Ishikawa (cell line): ENCODE data around the gene BTBD2.

Experiments used
- CEBPB ChIP-seq: IDR thresholded peaks from 2 replicates; pipeline ENCODE4 v1.6.1; 2012
- CREB1 ChIP-seq: IDR thresholded peaks from 2 replicates; pipeline ENCODE4 v1.6.1; 2012; ENCODE audit warnings: low read depth
- EGR1 ChIP-seq: IDR thresholded peaks from 2 replicates; pipeline ENCODE4 v1.6.1; 2012
- EP300 ChIP-seq: IDR thresholded peaks from 2 replicates; pipeline ENCODE4 v1.6.1; 2012; ENCODE audit warnings: borderline replicate concordance
- FOXM1 ChIP-seq: IDR thresholded peaks from 2 replicates; pipeline ENCODE4 v1.6.1; 2012; ENCODE audit warnings: low read depth, borderline replicate concordance
- MAX ChIP-seq: IDR thresholded peaks from 2 replicates; pipeline ENCODE4 v1.6.1; 2012
- NFIC ChIP-seq: IDR thresholded peaks from 2 replicates; pipeline ENCODE4 v1.6.1; 2012
- RAD21 ChIP-seq: IDR thresholded peaks from 2 replicates; pipeline ENCODE4 v1.6.1; 2012; ENCODE audit warnings: low read depth
- REST ChIP-seq: IDR thresholded peaks from 2 replicates; pipeline ENCODE4 v1.6.1; 2012; ENCODE audit warnings: low read depth, mild to moderate bottlenecking
- TAF1 ChIP-seq: IDR thresholded peaks from 2 replicates; pipeline ENCODE4 v1.6.1; 2012; ENCODE audit warnings: low read depth, mild to moderate bottlenecking
- TCF12 ChIP-seq: IDR thresholded peaks from 2 replicates; pipeline ENCODE4 v1.6.1; 2012; ENCODE audit warnings: low read depth
- TEAD4 ChIP-seq: IDR thresholded peaks from 2 replicates; pipeline ENCODE4 v1.6.1; 2012
- YY1 ChIP-seq: IDR thresholded peaks from 2 replicates; pipeline ENCODE4 v1.6.1; 2012; ENCODE audit warnings: low read depth
- ZBTB7A ChIP-seq: IDR thresholded peaks from 2 replicates; pipeline ENCODE4 v1.6.1; 2012; ENCODE audit warnings: low read depth
- TF ChIP-seq, protein P1 (sequence below): IDR thresholded peaks from 2 replicates; pipeline ENCODE4 v1.6.1; 2012

BTBD2 gene

DNA sequence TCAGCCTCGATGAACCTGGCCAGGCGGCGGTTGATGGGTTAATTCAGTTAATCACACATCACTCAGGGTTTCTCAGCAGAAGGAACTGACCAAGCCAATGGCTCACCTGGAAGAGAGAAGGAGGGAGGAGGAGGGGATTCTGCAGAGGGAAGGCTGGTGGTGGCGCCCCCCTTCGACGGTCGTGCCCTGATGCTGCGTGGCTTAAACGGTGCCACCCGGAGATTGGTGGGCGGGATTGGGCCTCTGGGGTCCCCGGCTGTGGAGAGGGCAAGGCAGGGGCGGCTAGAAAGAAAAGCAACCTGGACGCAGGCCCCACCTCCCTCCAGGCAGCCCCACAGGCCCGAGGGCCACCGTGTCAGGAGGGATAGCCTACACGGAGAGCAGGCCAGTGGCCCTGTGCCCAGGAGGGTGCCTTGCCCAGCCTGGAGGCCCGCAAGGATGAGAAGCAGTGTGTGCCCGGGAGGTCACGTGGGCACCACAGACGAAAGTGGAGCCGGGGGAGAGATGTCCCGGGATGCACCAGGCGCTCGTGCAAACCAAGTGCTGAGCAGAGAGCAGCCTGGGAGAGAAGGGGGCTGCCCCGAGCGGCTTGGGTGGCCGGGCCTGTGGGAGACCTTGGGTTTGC lies 58.5 kb downstream of the BTBD2 start:
- TF ChIP-seq TAF1 (no peak), REST (no peak), RAD21 (no peak), EP300 (no peak), EGR1 (no peak), NFIC (no peak), TCF12 (no peak), MAX (no peak), YY1 (no peak), CREB1 (no peak), FOXM1 (no peak)
- TF ChIP-seq, protein P1, sequence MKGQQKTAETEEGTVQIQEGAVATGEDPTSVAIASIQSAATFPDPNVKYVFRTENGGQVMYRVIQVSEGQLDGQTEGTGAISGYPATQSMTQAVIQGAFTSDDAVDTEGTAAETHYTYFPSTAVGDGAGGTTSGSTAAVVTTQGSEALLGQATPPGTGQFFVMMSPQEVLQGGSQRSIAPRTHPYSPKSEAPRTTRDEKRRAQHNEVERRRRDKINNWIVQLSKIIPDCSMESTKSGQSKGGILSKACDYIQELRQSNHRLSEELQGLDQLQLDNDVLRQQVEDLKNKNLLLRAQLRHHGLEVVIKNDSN = no peak

- TF ChIP-seq TCF12 (no peak), MAX (no peak), RAD21 (no peak), TAF1 (no peak), ZBTB7A (no peak), EGR1 (no peak), CREB1 (no peak), EP300 (no peak), CEBPB (no peak), FOXM1 (no peak), TEAD4 (no peak), NFIC (no peak), REST (no peak), YY1 (no peak)
- TF ChIP-seq, protein P1 = no peak
These were observed 59.4 kb downstream of the BTBD2 start for GRCh38 chr19:1956122-1956494.

DNA sequence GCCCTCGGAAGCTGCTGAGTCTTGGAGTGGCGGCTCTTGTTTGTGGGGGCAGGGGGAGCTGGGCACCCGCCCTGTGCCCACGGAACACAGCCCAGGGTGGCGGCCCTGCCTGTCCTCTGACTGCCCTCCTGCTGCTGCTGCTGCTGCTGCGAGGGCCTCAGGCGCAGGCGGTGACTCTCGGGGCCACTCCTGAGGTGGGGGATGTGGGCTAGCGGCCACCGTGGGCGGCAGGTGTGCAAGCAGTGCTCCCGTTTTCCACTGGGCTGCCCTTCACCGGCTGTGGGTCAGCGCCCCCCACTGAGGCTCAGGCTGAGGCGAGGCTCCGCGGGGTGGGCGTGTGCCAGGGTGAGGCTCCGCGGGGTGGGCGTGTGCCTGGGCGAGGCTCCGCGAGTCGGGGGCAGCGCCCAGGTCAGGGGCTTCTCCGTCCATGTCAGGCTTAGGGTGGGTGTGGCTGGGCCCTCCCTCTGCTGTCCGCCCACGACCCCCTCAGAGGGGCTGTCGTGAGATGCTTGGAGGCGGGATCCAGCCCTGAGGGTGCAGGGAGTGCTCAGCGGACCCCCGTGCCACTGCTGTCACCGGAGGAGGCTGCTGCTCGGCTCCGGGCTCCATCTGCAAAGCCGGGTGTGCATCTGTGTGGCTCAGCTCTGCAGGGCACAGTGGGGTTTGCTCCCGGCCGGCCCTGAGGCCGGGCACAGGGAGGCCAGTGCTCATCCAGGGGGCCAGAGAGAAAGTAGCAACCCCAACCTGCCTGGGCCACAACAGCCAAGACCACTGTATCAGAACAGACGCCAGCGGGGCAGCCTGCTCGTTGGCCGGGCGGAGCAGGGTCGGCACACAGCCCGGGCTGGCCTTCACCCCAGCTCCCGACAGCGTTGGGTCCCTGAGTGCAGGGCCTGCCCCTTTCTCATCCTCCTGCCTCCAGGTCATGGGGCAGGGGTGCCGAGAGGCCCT lies 60.1 kb downstream of the BTBD2 start:
- TF ChIP-seq YY1 = no peak
- no peak for TF ChIP-seq EGR1
- TF ChIP-seq TAF1 = no peak
- TF ChIP-seq FOXM1 = no peak
- no peak for TF ChIP-seq NFIC
- no peak for TF ChIP-seq TEAD4
- no peak for TF ChIP-seq TCF12
- TF ChIP-seq MAX = no peak
- no peak for TF ChIP-seq RAD21
- no peak for TF ChIP-seq REST
- no peak for TF ChIP-seq CREB1
- TF ChIP-seq ZBTB7A = no peak
- no peak for TF ChIP-seq EP300

GRCh38 chr19:1954532-1954933 lies 61.0 kb downstream of the BTBD2 start:
- TF ChIP-seq NFIC = no peak
- no peak for TF ChIP-seq MAX
- TF ChIP-seq REST = no peak
- TF ChIP-seq YY1 = no peak
